ENCODE data around the gene CLEC20A.

- TF ChIP-seq YY1 (IDR thresholded peaks at IDR 0.05; ENCODE audit: insufficient read depth, insufficient read length), result no peak
- TF ChIP-seq ZNF274 (IDR thresholded peaks at IDR 0.05; ENCODE audit: low read depth, low read length), result no peak
- no peak for TF ChIP-seq SUZ12 (IDR thresholded peaks at IDR 0.05; ENCODE audit: extremely low read depth, insufficient read depth, insufficient read length)
Measured at GRCh38 chr1:178530037-178530402, 33.3 kb upstream of the CLEC20A start.

All from NT2/D1 (cell line).